ELF-1 (cell line): ENCODE measurements around the gene ECPAS.
"Not testable (repeated sequence)": the region's sequence is repeated elsewhere in the genome, so short reads cannot be mapped to it uniquely, and the experiment has no call there.

ENCODE experiments used
- DNase-seq: peaks from one replicate; pipeline ENCODE4 v3.0.0-alpha.2; 2016; ENCODE audit warnings: low read depth, low spot score

The ECPAS gene

DNA sequence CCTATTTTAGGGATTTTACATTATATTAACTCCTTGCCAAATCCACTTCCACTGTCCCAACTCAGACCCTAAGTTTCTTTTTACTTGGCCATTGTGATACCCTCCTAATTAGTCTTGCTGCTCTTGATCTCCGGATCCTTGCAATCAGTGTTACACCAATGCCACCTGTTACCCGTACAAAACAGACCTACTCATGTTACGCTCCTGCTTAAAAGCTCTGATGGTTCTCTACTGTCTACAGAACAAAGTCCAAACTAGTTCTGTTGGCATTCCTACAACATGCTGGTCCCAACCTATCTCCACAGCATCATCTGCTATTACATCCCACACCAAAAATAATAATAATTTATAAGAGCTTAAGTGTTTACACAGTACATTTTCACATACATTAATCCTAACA lies 9.8 kb downstream of the ECPAS start:
- DNase-seq = no peak

DNA sequence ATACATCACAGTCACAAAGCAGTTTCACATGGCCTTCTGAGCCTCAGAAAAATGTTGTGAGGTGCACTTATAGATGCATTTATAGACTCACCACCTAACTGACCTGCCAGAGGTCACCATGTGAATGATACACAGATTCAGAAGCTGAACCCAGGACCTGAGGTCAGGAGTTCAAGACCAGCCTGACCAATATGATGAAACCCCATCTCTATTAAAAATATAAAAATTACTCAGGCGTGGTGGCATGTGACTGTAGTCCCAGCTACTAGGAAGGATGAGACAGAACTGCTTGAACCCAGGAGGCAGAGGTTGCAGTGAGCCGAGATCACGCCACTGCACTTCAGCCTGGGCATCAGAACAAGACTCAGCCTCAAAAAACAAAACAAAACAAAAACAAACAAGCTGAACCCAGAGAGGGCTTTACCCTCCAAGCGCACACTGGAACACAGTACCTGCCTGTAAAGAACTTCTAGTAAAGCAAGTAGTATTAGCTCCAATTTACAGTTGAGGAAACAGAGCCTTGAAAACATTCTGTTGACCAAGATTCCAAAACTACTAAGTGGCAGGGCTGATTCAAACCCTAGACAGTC lies 16.3 kb downstream of the ECPAS start:
- no peak for DNase-seq

DNA sequence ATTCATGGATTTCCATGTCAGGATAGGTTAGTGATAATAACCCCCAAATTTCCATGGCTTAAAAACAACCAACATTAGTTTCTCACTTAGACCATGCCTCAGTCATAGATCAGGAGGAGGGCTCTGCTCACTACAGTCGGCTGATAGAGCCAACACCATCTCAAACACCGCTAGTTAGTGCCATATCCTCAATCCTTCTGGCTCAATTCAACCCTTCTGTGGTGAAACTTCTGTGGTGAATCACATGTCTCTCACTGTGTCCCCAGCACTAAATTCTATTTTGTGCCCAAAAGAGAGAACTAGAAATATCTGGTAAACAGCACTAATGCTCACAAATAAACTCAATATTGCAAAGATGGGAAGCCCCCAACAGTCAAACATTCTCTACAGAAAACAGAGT lies 21.1 kb downstream of the ECPAS start:
- DNase-seq = no peak

DNA sequence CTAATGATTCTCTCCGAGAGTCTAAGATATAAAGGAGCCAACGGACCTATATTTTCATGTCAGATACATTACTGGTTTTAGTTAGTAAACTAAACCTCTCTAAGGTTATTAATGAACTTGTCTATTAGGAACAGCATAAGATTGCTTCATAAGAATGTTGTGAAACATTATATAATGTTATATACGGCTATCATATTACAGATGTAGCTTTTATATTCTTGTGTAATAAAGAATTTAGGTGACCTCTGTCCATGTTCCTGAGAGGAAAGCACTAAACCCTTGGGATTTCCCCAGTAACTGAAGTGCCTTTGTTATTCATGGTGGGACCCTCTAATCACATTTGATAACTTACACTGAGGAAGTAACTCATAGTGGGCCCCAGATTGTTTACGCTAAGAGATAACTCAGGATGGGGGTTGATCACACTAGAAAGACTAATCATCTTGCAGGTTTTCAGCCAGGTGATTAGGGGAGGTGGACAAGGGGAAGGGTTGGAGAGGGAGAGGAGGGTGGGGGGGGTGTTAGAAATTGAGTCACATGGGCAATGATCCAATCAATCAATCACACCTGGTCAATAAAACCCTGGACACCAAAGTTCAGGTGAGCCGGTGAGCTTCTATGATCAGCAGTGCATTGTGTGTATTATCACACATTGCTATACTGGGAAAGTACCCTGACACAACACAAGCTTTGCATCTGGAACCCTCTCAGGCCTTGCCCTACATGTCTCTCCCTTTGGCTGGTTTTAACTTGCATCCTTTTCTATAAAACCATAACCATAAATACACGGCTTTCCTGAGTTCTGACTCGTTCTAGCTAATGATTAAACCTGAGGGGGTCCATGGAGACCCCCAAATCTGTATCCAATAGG lies 25.8 kb downstream of the ECPAS start:
- DNase-seq = no peak

DNA sequence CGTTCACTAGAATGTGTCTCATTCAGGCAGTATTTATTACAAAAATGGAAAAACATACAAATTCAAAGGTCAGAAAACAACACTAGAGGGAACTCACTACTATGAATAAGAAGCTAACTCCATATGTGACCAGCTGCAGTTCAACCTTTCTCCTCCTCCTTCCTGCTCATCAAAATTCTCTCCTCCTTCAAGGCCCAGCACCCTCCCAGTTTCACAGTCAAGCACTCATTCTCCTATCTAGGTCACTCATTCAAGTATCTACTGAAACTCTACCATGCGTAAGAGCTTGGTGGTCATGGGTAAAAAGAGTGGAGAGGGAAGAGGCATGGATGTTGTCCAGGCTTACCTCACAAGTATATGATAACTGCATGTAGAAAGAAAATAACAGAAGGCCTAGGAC lies 27.7 kb downstream of the ECPAS start:
- no peak for DNase-seq

DNA sequence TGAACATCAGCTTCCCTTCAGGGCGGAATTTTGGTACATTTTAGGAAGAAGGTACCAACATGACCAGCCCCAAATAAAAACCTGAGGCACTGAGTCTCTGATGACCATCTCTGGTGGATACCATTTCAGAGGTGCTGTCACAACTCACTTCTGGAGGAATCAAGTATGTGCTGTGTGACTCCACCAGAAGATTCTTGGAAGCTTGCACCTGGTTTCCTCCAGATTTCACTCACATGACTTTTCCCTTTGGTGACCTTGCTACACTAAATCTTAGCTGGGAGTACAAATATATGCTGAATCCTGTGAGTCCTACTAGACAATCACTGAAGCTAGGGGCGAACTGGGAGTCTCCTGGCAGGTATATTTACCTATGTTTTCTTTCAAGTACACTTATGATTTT lies 28.5 kb downstream of the ECPAS start:
- no peak for DNase-seq

DNA sequence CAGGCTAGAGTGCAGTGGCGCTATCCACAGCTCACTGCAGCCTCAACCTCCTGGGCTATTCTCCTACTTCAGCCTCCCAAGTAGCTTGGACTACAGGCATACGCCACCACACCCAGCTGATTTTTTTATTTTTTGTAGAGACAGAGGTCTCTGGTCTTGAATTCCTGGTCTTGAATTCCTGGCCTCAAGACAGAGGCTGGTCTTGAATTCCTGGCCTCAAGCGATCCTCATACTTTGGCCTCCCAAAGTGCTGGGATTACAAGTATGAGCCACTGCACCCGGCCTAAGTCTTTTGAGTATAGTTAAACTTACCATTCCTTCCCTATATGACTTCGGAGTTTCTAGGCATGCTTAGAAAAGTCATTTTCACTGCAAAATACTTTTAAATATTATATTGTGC lies 29.4 kb downstream of the ECPAS start:
- DNase-seq = no peak

DNA sequence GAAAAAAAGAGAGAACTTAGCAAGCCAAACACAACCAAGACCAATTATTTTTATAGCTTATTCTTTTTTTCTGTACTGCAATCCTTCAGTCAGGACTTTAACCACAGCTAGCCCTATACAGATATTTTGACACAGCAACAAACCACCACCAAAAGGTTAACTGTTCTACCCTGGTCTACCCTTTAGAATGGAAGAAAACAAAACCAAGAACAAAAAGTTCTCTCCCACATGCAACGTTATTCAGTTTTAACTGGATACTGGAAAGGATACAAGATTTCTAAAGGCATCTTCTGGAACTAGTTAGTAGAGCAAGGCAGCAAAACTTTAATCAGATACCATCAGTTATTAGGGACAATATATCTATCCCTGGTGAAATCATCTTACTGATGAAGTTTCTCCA lies 32.6 kb downstream of the ECPAS start:
- no peak for DNase-seq

DNA sequence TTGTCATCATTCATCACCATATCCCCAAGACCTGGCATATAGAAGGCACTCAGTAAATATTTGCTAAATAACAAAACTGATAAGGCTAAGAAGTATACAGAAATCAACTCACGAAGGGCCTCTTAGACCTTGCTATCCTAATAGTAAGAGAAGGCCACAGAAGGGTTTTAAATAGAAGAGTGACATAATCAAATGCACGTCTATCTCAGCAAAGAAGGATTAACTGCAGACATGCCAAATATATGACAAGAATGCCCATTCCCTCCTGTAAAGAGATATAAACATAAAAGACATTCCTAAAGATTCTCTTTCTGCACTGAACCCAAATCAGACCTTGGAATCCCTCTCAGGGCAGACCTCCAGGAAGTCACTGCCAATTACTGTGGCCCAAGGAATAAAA lies 34.1 kb downstream of the ECPAS start:
- no peak for DNase-seq

DNA sequence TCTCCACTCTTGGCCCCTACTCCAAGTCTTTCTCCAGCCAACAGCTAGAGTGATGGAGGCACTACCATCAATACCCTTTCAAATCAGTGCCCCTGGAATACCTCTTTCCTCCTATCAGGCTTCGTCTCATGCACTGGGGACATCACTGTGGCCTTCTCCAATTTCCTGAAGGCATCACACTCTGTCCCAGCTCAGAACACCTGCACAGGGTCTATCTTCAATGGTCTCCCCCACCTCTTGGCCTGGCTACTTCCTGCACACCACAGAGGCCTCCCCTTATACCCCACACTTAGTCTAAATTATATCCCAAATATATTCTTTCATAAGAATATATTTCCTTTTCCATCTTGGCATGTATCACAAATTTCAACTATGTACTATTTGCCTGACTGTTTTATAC lies 34.5 kb downstream of the ECPAS start:
- no peak for DNase-seq

DNA sequence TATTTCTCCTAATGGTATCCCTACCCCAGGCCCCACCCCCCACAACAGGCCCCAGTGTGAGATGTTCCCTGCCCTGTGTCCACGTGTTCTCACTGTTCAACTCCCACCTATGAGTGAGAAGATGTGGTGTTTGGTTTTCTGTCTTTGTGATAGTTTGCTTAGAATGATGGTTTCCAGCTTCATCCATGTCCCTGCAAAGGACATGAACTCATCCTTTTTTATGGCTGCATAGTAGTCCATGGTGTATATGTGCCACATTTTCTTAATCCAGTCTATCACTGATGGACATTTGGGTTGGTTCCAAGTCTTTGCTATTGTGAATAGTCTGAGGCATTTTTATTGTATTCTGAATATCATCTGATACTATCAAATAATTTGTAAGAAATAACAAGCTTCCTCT lies 38.4 kb downstream of the ECPAS start:
- not testable (repeated sequence) for DNase-seq

DNA sequence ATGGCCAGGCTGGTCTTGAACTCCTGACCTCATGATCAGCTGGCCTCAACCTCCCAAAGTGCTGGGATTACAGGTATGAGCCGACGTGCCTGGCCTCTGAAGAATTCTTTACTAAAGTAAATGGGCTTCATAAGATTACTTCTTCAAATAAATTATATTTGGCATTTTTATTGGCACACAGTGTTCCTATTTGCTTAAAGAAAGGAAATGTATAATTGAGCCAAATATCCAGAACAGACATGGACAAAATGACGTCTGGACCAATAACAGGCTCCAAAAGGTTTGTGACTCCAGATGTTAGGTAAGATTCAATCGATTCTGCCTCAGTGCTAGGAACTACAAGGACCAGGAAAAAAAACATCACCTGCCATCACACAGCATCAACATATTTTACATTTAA lies 40.7 kb downstream of the ECPAS start:
- DNase-seq = no peak

DNA sequence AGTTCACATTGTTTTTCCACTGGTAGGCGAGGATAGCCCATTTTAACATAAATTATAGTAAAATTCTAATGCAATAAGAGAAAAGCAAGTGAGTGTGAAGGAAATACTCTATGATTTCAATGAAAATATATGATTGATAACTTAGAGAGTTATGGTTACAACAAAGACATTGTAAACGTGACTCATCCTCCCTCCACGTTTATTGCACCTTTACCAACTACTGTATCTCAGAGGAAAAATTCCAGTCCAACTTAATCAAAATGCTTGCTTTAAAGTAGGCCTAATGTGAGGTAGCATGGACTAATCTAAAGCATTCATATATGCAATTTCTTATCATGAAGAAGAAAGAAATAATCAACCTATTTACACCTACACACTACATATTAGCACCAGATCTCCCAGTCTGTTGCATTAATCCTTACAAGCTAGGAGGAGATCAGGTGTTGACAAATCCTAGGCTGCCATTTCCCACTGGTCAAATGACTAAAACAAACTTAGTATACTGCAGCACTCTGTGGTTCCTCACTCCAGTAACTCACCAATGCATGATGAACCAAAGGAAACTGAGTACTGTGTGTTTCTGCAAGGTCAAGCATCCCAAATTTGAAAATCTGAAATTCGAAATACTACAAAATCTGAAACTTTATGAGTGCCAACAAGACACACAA lies 41.7 kb downstream of the ECPAS start:
- no peak for DNase-seq

DNA sequence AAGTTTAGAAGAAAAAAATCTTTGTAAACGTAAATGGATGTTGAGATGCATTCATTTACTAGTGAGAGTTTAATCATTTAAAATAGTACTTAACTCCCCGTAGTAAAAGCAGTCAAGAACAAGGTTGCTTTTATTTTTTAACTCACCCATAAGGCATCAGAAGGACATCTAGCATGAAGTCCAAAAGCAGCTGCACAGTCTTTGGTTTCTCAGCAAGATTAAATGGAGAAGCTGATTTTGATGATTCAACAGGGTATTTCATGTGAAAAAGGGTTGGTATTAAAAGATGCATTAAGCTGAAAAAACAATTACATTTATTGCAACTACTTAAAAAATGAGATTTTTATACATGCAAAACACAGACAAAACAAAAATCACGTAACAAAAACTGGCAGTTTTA lies 44.0 kb downstream of the ECPAS start:
- DNase-seq = no peak

DNA sequence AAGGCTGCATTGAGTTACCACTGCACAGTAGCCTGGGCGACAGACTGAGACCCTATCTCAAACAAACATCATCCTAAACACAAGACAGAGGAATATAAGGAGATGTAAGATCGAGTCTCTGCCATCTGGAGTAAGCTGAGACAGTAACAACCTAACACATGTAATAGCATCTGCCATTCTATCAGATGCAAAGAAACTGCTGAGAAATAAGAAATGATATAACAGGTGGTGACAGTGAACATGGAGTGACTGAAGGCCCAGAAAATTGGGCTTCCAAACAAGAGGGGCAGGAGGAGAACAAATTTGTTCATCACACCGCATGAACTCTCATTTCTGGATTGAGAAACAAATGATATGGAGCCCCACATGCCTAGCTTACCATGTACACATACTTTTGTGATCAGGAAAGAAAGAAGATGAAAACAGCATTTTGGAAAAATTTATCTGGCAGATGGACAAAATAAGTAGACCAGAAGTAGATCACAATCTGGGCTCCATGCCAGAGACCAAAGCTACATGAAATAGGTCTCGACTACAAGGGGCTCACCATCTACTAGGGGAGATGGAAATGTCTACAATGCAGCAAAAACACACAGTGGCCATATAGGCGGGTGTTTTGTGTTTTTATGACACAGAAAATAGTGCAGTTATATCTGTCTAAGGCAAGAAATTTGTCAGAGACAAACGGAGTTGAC lies 45.5 kb downstream of the ECPAS start:
- DNase-seq = no peak

DNA sequence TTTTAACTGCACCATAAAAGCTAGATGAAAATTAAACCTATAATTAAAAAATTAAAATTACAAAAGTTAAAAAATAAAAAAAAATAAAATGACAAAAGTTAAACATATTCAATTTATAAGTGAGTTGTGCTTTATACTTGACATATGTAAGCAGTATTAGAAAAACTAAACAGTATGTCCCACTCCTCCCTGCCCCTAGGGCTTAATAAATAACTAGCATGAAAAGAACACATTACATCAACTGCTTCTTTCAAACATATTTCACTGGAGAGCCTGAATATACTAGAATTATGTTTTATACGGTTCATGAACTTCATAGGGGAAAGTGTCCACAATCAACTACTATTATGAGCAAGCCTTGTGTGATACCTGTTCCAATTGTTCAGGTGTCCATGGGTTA lies 47.6 kb downstream of the ECPAS start:
- DNase-seq = no peak

DNA sequence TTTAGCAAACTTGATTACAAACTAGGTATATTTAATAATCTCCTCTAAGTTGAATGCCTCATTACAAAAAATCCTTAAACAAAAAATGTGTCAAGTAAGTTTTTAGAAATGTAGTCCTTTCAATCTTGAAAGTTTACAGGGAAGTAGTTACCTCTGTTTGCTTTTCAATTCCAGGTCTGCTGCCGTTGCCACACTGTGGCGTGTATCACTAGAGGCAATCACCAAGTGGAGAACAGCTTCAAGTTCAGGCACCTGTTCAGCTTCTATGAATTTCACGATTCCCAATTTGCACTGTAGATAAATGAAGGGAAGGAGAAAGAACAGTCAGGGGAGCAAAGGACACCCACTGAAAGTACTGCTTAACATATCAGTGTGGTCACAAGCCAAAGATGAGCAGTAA lies 51.1 kb downstream of the ECPAS start:
- DNase-seq = no peak

DNA sequence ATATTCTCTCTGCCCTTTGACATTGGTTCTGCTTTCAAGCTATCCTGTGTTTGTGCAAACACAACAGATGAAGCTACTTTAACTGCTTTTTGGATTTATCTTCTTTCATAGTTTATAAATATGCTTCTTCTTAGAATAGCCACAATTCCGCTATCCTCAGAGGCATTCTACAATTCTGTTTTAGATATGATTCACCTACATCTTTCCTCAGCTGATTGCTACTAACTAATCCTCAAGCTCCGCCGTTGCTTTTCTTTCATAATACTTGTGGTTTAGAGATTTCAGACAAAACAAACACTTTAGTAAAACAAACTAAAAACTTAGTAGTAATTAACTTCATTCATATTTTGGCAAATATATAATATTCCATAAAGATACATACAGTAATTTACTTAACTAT lies 52.5 kb downstream of the ECPAS start:
- DNase-seq = no peak

DNA sequence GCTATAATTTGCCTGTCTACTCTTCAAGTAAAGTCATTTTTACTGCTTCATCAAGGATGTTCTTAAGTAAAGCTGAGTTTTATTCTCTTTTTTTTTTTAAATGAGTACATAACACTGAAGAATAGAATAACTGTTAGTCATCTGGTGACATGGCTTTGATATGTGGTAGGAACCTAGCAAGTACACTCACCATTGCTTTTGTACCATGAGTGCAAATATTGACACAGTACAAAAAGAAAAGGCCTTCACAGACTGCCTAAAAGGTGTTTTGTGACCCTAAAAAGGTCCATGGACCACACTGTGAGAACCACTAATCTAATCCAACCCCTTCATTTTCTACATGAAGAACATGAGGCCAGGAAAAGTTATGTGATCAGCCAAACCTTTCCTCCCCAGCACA lies 55.0 kb downstream of the ECPAS start:
- DNase-seq = no peak

DNA sequence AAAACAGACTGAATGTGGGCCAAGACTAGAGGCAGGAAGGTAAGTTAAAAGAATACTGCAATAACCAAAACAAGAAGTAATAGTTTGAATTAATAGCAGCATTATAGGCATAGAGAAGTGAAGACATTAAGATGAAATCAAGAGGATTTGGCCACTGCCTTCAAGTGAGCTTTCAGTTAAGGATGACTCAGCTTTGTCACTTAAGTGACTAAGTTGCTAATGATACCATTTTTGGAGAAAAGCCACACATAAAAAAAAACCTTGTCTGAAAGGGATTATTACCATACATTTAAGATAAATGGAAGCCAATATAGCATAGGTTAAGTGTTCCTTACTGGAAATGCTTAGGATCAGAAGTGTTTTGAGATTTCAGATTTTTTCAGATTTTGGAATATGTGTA lies 57.0 kb downstream of the ECPAS start:
- DNase-seq = no peak

DNA sequence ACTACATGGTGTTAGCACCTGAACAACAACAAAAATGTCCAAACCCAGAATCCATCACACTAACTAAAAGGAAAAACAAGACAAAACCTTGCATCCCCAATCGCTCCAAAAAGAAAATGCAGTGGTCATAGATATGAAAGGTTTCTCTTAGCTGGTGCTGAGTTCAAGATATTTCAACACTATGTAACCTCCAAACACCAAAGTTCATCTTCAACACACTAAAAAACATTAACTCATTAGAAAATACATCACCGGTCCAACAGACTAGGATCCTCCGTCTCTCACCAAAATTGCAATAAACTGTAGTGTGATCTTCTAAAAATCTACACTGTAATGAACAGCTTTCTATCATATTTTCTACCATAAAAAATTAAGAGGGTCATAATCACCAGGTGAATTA lies 60.8 kb downstream of the ECPAS start:
- no peak for DNase-seq

DNA sequence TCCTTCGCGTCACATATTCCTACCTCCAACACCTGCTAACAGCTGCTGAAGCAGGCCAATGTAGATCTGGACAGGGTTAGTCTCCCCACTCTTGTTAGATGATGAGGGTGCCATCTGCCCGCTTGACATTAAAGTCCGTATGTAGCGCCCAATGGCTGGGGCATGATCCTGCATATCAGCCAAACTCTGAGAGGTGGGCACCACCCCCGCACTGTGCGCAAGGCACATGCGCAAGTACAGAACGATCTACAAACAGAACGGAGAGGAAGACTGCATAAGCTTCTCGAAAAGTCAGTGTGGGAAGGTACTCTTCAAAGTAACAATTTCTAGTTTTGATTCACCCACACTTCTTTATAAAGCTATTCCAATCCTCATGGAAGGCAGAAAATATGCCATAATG lies 69.8 kb downstream of the ECPAS start:
- DNase-seq = no peak
